HuH-7.5 (cell line): ENCODE results near the gene TFEB.

Source experiments
- DNase-seq: peaks from one replicate; pipeline ENCODE4 v3.0.0; 2011; ENCODE audit warnings: low spot score

Gene TFEB

DNA sequence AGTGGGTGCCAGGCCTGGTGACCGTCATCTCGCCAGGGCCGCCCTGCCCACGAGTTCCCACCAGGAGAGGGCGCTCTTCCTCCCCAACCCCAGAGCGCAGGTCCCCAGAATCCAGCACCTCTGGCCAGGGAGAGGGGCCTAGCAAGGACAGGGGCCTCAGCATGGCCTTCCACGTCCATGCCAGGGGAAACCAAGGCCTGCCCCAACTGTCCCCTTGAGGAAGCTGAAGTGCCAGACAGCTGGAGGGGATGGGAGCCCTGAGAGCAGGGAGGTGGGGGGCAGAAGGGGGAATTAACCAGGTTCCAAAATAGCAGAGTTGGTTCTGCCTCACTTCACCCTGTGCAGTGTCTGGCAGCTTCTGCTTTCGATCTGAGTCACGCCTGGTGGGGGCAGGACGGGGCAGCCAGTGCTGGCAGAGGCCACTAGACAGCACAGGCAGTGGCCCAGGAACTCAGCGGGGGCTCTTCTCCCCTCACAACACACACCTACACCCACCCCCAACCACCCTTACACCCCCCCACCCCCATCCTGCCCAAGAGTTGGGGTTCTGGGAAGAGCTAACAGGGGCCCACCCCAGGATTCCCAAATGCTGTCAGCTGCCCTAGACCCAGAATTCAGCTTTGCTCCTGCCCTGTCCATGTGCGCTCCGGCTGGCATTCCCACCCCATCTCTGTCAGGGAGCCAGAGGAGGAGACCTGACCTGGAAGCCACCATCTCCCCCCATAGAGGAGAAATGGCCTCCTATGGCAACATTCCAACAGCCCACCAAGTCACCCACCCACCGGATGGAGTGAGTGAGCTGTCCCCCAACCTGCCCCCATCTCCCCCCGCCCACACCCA is 29.2 kb downstream of the TFEB start:
- peak; percentile 86 for DNase-seq

DNA sequence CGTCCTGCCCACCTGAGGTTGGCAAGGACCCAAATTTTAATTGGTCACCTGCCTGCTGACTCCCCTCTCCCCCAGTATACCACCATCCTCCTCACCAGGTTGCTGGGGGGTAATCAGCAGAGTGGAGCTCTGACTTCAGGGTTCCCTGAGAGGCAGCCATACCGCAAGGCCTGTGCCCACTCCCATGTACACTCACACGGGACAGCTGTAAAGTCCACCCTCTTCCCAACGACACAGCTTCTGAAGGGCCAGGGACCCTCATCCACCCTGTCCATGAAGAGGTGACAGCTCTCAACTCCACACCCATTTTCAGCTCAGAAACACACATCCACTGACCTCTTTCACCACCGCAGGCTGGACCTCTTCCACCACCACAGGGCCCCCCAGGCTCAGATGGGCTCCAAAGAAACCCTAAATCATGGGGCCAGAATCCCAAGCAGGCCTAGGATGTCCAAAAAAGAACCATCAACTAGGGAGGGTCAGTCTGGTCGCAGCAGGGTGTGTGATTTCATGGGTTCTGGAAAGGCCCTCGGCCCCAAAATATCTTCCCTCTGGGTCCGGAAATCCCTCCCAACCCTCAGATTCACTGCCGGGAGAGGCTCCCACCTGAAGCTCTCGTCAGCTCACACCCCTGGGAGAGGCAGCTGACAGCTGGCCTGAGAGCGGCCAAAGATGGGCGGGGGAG is 30.0 kb downstream of the TFEB start:
- DNase-seq = no peak

DNA sequence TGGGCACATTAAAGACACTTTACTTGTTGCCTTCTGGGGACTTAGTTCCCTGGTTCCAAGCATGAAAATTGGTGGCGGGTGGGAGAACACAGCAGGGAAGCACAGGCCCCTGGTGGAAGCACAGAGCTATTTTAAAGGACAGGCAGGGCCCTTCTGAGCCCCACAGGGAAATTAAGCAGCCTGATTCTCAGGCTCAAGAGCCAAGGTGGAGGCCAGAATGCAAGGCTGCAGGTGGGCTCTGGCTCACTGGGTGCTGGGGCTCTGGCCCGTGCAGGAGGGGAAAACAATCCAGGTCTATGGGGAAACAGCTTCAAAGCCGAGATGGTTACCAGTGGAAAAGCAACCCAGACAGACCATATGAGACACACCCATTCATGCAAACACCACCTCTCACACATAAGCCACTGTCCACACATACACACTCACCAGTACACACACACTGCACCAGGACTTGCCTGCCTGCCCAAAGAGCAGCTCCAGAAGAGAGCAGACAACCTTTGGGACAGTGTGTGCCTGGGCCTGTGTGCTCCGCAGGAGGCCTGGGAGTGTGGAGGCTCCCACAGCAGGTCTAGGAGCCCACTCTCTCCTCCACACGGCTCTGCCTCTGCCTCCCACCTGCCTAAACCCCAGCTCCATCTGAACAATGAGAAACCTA is 30.6 kb downstream of the TFEB start:
- DNase-seq = no peak

GRCh38 chr6:41704028-41704427 is 31.4 kb downstream of the TFEB start:
- DNase-seq = no peak

DNA sequence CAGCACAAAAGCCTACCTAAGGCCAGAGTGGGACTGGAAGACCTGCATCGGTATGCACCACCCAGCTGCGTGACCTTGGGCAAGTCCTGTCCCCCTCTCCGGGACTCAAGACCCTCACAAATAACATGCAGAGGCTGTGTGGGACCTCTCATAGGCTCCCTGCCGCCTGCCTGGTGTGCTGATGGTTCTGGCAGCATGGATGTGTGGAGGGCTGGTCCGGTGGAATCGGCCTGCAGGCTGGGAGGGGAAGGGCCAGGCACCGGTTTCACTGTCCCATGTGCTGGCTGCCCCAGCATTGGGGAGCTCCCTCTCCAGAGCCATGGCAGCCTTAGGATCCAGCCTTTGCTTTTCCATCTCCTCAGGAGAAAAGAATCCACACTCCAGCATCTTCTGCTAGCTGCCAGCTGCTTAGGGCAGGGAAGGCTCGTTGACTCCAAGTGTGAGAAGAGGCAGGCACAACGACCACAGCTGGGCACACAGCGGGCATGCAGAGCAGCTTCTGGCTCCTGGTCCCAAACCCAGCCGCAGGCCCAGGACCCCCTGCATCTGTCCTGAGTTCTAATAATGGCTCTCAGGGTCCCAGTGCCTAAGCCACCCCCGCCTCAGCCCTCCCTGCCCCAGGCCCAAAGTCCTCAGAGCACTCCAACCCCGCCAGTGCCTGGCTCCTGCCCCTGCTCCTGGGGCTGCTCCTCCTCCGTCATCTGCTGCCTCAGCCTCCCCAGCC is 32.5 kb downstream of the TFEB start:
- DNase-seq = no peak

GRCh38 chr6:41702089-41702745 is 33.2 kb downstream of the TFEB start:
- DNase-seq = no peak

DNA sequence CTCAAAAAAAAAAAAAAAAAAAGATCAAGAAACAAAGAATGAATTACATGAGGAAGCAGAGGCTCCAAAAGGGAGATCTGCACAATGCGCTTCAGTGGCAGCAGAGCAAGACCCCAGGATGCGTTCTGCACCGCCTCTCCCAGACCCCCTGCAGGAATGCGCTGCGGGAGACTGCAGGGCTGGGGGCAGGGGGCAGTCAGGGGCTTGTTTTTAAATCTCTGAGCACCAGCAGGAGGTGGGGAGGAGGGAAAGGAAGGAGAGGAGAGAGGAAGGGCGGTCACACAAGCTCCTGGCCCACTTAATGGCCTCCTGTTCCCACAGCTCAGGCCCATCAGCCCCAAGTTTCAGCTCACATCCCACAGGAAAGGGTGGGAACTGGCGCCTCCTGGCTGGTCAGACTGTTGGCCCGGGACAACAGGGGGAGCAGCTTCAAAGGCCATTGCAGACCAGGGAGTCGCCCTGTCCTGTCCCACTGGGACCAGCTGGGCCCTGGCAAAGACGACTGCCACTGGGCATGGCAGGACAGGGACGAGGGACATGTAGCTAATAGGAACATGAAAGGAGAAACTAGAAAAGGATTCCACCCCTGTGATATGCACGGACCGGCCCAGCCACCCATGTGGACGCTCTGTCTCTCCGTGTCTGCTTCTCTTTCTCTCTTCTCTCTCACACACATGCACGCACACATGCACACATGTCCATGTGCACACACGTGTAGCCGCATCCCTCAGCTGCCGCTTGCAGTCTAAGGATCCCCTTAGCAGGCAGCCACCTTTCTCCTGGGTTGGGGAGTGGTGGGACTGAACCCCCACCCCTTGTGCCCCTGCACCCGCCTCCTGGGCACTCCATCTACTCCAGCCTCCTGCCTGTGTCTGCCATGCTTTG is 34.7 kb downstream of the TFEB start:
- no peak for DNase-seq

GRCh38 chr6:41699063-41699462 is 36.3 kb downstream of the TFEB start:
- no peak for DNase-seq

DNA sequence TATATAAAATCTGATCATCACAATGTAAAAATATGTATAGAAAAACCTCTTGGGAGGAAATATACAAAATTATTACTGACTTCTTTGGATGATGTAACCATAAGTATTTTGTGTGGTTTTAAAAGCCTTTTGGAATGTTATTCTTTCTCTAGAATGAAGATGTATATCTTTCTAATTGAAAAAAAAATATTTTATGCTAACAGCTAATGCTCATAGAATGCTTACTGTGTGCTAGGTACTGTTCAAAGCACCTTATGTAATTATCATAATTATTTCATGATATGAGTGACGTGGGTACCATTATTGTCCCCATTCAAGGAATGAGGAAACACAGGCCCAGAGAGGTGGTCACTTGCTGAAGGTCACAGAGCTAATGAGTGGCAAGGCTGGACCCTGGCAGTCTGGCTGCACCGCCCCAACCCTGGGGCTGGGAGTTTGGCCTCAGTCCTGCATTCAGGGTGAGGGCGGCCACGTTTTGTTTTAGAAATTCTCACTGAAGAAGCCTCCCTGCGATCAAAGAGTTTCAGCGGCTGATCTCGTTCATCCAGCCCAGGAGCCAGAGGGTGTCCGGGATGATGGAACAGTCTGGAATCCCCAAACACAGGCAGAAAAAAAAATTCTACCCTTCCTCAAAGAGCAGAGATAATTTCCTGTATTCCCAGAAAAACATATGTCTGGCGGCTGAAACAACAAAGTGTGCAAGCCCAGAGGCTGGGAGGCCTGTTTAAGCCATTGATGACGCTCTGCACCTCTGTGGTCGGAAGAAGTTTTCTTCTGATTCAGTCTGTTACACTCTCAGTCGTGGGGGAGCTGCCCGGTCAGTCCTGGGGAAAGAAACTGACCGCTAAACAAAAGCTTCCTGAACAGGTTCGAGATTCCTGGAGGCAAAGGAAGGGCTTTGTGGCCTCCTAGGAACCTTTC is 37.3 kb downstream of the TFEB start:
- DNase-seq = no peak

- DNase-seq = no peak
These were observed 38.6 kb downstream of the TFEB start for GRCh38 chr6:41696788-41697187.

DNA sequence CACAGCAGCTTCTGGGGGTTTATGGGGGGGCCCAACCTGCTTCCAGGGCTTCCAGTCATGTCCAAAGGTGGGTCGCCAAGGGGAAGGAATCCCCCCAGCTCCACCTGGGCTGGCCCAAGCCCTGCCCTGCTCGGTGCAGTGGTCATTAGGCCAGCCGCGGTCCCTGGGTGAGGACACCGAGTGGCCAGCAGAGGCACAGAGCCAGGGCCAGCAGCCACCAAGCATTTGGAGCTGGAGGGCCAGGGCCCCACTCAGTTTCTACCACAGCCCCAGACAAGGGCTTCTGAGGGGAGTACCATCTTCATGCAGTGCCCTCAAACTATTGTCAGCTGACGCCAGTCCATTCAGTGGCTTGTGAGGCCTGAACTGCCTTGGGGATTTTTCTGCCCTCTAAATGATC is 39.6 kb downstream of the TFEB start:
- DNase-seq = no peak

- DNase-seq = no peak
These were observed 40.4 kb downstream of the TFEB start for GRCh38 chr6:41694815-41695526.

GRCh38 chr6:41693281-41694240 is 41.8 kb downstream of the TFEB start:
- DNase-seq = no peak

DNA sequence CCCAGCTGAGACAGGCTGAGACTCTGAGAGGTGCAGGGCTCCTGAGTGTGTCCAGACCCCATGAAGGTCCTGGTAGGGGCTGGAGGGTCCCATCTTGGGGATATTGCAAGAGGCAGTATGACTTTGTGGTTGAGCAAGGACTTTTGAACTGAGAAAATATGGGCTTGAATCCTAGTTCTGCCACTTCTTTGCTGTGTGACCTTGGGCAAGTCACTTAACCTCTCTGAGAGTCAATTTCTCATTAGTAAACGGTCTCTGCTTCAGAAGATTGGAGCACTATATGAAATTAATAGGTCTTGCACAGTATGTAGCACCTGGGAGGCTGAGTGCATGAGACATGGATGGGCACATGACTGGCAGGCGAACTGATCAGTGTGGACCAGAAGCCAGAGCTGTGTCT is 42.7 kb downstream of the TFEB start:
- no peak for DNase-seq

DNA sequence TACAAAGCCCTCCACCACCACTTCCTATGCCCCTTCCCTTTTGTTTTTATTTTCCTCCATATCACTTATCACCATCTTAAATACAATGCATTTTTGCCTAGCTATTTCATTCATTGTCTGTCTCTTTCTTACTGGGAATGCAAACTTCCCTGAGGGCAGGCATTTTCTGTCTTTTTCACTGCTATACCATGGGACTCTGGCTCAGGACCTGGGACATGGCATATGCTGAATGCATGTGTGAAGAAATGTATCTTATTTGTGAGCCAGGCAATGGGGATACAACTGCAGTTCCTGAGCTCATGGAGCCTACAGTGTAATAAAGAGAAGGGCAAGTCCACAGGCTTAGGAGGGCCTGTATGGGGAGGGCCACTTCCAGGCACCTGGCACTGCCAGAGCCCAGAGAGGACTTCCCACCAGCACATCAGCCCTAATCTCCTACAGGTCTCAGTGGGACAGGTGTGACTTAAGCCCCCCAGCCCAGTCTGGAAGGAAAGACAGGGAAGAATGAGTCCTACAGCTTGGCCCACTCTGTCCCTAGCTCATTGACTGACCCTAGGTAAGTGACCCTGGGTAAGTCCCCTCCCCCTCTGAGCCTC is 43.2 kb downstream of the TFEB start:
- DNase-seq = no peak

GRCh38 chr6:41691426-41692079 is 43.9 kb downstream of the TFEB start:
- no peak for DNase-seq
